PFSK-1 (cell line): ENCODE measurements around the gene AUNIP.

ENCODE experiments used
- REST ChIP-seq, 2 experiments: IDR thresholded peaks; 2 replicates each; pipeline versions ENCODE4 v1.6.1 to v1.8.0; 2011 to 2012; ENCODE audit warnings: low read depth in 2 of 2, low read length in 2 of 2, control low read depth in 1 of 2, inconsistent platforms in 1 of 2, mild to moderate bottlenecking in 1 of 2, moderate library complexity in 1 of 2; ENCODE audit not compliant: insufficient read depth in 1 of 2
- TAF1 ChIP-seq: IDR thresholded peaks from 2 replicates; pipeline ENCODE4 v1.6.1; 2012; ENCODE audit warnings: low read length, control low read depth, borderline replicate concordance; ENCODE audit not compliant: insufficient read depth

GRCh38 chr1:25878690-25879089 lies 19.4 kb upstream of the AUNIP start:
- no peak for TF ChIP-seq TAF1
- no peak for TF ChIP-seq REST (IDR thresholded peaks at IDR 0.05; ENCODE audit: insufficient read depth in 1 of 2, low read depth in 2 of 2, low read length in 2 of 2)
